ENCODE data around the gene ARF4. TPM values are rescaled to one million over a fixed set of nuclear protein-coding genes. Genes with fewer than 3 reads are reported as not detected.

The ARF4 gene
- polyA plus RNA-seq, 3 donors = 60.2 to 229 (median 224) TPM

DNA sequence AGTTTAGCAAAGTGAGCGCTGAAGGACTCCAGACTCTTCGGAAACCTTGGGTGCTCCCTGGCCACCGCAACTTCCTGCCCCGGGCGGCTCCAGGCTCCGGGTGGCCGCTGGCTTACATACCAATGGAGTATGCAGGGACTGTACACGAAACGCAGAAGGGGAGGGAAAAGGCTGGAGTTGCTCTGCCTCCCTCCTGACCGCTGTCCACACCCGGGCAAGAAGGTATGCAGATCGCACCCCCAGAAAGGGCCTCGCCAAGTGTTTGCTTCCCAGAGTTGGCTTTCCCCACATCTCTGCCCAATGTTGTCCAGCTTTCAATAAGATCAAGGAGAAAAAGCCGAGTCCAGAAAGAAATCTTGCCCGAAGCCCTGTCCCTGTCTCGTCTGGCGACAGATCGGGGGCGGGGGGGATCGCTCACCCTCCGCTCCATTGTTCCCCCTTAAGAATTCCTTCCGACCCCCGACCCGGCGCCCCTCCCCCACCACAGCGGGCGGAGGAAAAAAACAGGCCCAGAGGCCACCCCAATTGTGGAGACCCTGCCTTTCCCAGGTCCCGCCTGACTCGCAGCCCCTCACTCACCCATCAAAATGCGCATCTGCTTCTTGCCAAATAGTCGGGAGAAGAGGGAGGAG is 533 bp downstream of the ARF4 start:
- Histone ChIP-seq H3K79me2 (ENCODE audit: insufficient read depth, low read length) (peaks cover 66% of the 10 kb centered on the region), H3K4me1 (ENCODE audit: control insufficient read depth in 1 of 2, insufficient read depth in 2 of 2, low read length in 2 of 2) (peaks cover 20 to 31% of the 10 kb centered on the region in 2 donors), H3K4me3 (replicated peaks in 1 of 3; ENCODE audit: low read depth in 2 of 3, low read length in 3 of 3) (peak overlapping the region; percentile 79 to 97 (median 87)), H3K27ac (ENCODE audit: low read depth in 1 of 2, low read length in 2 of 2) (peak overlapping the region; percentile 99), H3K27me3 (ENCODE audit: control insufficient read depth in 2 of 2, insufficient read depth in 2 of 2, low read length in 2 of 2) (no peaks in the 10 kb centered on the region), H3K4me2 (replicated peaks; ENCODE audit: extremely low read depth, low read length, poor library complexity, severe bottlenecking) (peak overlapping the region; percentile 88), H4K20me1 (ENCODE audit: insufficient read depth, low read length) (peaks cover 53% of the 10 kb centered on the region), H2AFZ (ENCODE audit: insufficient read depth, low read depth, low read length, poor library complexity, severe bottlenecking) (peak overlapping the region; percentile 3), H3K9ac (ENCODE audit: insufficient read depth, low read length, poor library complexity, severe bottlenecking) (peak overlapping the region; percentile 96), H3K9me3 (replicated peaks in 1 of 2; ENCODE audit: control insufficient read depth in 1 of 2, insufficient read depth in 1 of 2, low read length in 2 of 2) (no peaks in the 10 kb centered on the region), H3K36me3 (replicated peaks in 1 of 2; ENCODE audit: control insufficient read depth in 1 of 2, insufficient read depth in 2 of 2, low read length in 2 of 2) (peaks cover 0 to 11% of the 10 kb centered on the region in 2 donors)
- intact Hi-C loops (cut with micrococcal nuclease) = loop anchor here (2.0 to 10.0 kb wide), 7 partner anchors 39 to 161 kb away; partner anchors contain the start of genes DENND6A (in 2 of the 2), PDE12 (in 2 of the 2) and SLMAP (in 2 of the 2)
- DNase-seq = peak; percentile 76 to 77 (median 77)
- peaks cover 38% of the 10 kb centered on the region for H3K4me1 Mint-ChIP-seq
- H3K9me3 Mint-ChIP-seq = peaks cover 0 to 2% (median 0%) of the 10 kb centered on the region in 7 donors
- TF ChIP-seq, protein P1, sequence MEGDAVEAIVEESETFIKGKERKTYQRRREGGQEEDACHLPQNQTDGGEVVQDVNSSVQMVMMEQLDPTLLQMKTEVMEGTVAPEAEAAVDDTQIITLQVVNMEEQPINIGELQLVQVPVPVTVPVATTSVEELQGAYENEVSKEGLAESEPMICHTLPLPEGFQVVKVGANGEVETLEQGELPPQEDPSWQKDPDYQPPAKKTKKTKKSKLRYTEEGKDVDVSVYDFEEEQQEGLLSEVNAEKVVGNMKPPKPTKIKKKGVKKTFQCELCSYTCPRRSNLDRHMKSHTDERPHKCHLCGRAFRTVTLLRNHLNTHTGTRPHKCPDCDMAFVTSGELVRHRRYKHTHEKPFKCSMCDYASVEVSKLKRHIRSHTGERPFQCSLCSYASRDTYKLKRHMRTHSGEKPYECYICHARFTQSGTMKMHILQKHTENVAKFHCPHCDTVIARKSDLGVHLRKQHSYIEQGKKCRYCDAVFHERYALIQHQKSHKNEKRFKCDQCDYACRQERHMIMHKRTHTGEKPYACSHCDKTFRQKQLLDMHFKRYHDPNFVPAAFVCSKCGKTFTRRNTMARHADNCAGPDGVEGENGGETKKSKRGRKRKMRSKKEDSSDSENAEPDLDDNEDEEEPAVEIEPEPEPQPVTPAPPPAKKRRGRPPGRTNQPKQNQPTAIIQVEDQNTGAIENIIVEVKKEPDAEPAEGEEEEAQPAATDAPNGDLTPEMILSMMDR (IDR thresholded peaks at IDR 0.05) = no peak
- H3K36me3 Mint-ChIP-seq = peaks cover 20 to 30% of the 10 kb centered on the region in 2 donors
- H3K4me3 Mint-ChIP-seq = peak overlapping the region; percentile 99
- WGBS (ENCODE audit: insufficient coverage) = 1% methylated on average over 22 of the region's 31 CpGs
- no peaks in the 10 kb centered on the region for H3K27me3 Mint-ChIP-seq (ENCODE audit: low read depth in 3 of 3)
- peak overlapping the region; percentile 99 to 100 (median 100) for H3K27ac Mint-ChIP-seq

DNA sequence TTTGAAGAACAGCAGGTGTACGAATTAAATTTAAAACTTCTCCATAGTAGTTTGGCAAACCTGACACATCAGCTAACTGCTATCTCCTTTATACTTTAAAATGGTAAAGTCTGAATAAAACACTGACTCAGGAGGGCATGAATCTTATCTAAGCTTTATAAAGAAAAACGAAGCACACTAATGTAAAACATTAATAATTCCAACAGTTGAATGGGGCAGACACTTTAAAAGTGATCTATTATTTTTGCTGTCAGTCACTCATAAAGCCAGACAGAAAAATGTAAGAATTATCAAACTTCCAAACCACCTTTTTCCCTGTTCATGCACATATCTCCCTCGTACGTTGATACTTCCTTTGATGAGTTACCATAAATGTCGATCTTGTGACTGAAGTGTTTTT is 2.6 kb downstream of the ARF4 start:
- Mint-ChIP-seq H3K36me3 (peaks cover 22 to 41% of the 10 kb centered on the region in 2 donors), H3K27ac (peak overlapping the region in 2 of 7 donors; percentile 5 to 23), H3K9me3 (peaks cover 0 to 2% (median 0%) of the 10 kb centered on the region in 7 donors), H3K27me3 (ENCODE audit: low read depth in 3 of 3) (no peaks in the 10 kb centered on the region), H3K4me3 (no peak overlapping the region), H3K4me1 (peaks cover 40% of the 10 kb centered on the region)
- intact Hi-C loops (cut with micrococcal nuclease) = loop anchor here in 1 of 2 donors (10.0 kb wide), 2 partner anchors 60 to 100 kb away; partner anchors contain the start of gene DENND6A
- no peaks in the 10 kb centered on the region for H3K9me3 ChIP-seq (replicated peaks in 1 of 2; ENCODE audit: control insufficient read depth in 1 of 2, insufficient read depth in 1 of 2, low read length in 2 of 2)
- peaks cover 72% of the 10 kb centered on the region for H4K20me1 ChIP-seq (ENCODE audit: insufficient read depth, low read length)
- H3K27ac ChIP-seq (ENCODE audit: low read depth in 1 of 2, low read length in 2 of 2) = no peak overlapping the region
- WGBS (ENCODE audit: insufficient coverage) = no CpG with 5 or more reads among the region's 5 CpGs
- H3K79me2 ChIP-seq (ENCODE audit: insufficient read depth, low read length) = peaks cover 86% of the 10 kb centered on the region
- TF ChIP-seq, protein P1 (IDR thresholded peaks at IDR 0.05) = no peak
- no peak overlapping the region for H2AFZ ChIP-seq (ENCODE audit: insufficient read depth, low read depth, low read length, poor library complexity, severe bottlenecking)
- no peak for DNase-seq
- peaks cover 20 to 31% of the 10 kb centered on the region in 2 donors for H3K4me1 ChIP-seq (ENCODE audit: control insufficient read depth in 1 of 2, insufficient read depth in 2 of 2, low read length in 2 of 2)
- no peak overlapping the region for H3K9ac ChIP-seq (ENCODE audit: insufficient read depth, low read length, poor library complexity, severe bottlenecking)
- H3K4me3 ChIP-seq (replicated peaks in 1 of 3; ENCODE audit: low read depth in 2 of 3, low read length in 3 of 3) = no peak overlapping the region
- peak overlapping the region; percentile 88 for H3K4me2 ChIP-seq (replicated peaks; ENCODE audit: extremely low read depth, low read length, poor library complexity, severe bottlenecking)
- H3K36me3 ChIP-seq (replicated peaks in 1 of 2; ENCODE audit: control insufficient read depth in 1 of 2, insufficient read depth in 2 of 2, low read length in 2 of 2) = peaks cover 0 to 11% of the 10 kb centered on the region in 2 donors
- no peaks in the 10 kb centered on the region for H3K27me3 ChIP-seq (ENCODE audit: control insufficient read depth in 2 of 2, insufficient read depth in 2 of 2, low read length in 2 of 2)
